HEK293 (cell line): Measurements from ENCODE around the gene CD93.

ENCODE experiments used
- CTCF ChIP-seq: fragments of 450-650 bp; formaldehyde crosslinking; IDR thresholded peaks from 2 replicates; pipeline ENCODE4 v1.5.1; 2016; ENCODE audit warnings: missing biosample characterization, missing genetic modification characterization
- ZNF791 ChIP-seq: fragments of 450-650 bp; formaldehyde crosslinking; IDR thresholded peaks from 2 replicates; pipeline ENCODE4 v1.5.1; 2016; ENCODE audit warnings: missing biosample characterization, missing genetic modification characterization
- ZSCAN5A ChIP-seq: fragments of 450-650 bp; formaldehyde crosslinking; IDR thresholded peaks from 2 replicates; pipeline ENCODE4 v1.5.1; 2016; ENCODE audit warnings: missing biosample characterization, missing genetic modification characterization

- no peak for TF ChIP-seq ZSCAN5A (tag by site-specific recombination)
- no peak for TF ChIP-seq CTCF (tag by site-specific recombination)
- no peak for TF ChIP-seq ZNF791
Measured at GRCh38 chr20:23101696-23102406, 15.7 kb upstream of the CD93 start.
